ENCODE results near the gene JAZF1. TPM values are rescaled to one million over a fixed set of nuclear protein-coding genes. Genes with fewer than 3 reads are reported as not detected.
"Not testable (repeated sequence)": the region's sequence is repeated elsewhere in the genome, so short reads cannot be mapped to it uniquely, and the experiment has no call there.

JAZF1 gene
- polyA plus RNA-seq, 5 donors = 13.9 to 15.7 (median 15.2) TPM

DNA sequence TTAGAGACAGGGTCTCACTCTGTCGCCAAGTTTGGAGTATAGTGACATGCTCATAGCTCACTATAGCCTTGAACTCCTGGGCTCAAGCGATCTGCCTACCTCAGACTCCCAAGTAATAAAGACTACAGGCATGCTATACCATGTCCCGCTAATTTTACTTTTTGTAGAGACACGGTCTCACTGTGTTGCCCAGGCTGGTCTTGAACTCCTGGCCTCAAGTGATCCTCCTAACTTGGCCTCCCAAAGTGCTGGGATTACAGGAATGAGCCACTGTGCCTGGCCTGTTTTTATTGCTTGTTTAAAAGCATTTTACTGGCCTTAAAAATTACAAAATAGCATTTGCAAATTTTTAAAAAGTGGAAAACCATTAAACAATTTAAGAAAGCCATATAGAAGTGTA lies 135.0 kb downstream of the JAZF1 start:
- no peak for DNase-seq

- no peak for DNase-seq
Measured at GRCh38 chr7:28044825-28045224, 135.8 kb downstream of the JAZF1 start.

DNA sequence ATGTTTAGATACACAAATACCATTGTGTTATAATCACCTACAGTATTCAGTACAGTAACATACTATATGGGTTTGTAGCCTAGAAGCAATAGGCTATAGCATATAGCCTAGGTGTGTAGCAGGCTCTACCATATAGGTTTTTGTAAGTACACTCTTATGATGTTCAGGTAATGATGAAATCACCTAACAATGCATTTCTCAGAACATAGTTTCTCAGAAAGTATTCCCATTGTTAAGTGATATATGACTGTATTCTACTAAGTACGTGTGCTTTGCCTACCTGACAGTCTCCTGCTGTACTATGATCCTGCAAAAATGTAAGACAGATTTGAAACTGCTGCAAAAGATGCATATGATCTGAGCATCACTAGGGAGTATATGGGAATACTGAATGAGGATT lies 137.9 kb downstream of the JAZF1 start:
- DNase-seq = no peak

GRCh38 chr7:28041508-28042314 lies 138.9 kb downstream of the JAZF1 start:
- no peak for DNase-seq

- DNase-seq = no peak
Measured at GRCh38 chr7:28038175-28038797, 142.3 kb downstream of the JAZF1 start.

DNA sequence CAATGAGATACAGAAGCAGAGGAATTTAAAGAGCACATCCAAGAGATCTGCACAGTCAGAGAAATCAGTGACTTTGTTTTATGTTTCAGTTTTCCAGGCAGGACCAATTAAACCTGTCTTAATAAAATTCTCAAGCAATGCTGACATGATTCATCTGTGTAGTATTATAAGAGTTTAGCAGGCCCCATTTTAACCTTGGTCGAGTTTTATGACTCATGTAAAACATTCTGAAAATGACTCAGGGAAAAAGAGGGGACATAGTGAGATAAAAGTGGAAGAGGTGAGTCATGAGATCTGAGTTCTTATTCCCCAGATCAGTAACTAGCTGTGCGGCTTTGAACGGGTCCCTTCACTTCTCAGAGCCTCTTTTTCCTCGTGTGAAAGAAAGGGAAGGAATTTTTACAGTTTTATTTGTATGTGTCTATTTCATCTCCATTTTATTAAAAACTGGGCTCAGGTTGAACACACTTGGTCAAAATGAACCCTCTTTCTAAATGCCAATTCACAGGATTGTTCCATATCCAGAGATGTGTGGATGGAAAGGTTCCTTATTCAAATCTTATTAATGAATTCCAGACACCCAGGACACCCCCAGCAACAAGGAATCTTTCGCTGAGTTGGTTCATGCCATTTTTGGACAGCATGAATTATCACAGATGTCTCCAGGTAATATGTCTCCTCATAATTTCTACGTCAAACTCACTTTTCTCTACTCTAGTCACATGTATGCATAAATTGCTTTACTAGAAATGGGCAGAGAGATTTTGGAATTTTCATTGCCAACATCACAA lies 143.2 kb downstream of the JAZF1 start:
- DNase-seq = no peak

GRCh38 chr7:28036696-28037095 lies 143.9 kb downstream of the JAZF1 start:
- DNase-seq = no peak

DNA sequence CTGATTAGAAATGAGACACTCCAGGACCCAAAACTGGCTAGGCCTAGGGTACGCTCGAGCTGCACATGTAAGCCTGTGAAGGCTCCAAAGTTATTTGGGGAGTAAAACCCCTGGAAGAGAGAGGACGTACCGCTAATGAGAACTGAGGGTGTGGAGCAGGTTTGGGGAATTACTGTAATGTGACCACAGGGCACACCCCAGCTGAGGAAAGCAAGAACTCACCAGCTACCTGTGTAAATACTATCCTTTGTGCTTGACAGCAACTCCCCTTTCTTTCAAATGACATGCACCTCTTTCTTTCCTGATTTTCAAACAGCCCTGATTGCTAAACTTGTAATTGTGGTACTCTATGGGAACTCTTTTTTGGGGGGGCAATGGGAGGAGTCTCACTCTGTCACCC lies 147.2 kb downstream of the JAZF1 start:
- DNase-seq = no peak

GRCh38 chr7:28032738-28033380 lies 147.7 kb downstream of the JAZF1 start:
- no peak for DNase-seq

DNA sequence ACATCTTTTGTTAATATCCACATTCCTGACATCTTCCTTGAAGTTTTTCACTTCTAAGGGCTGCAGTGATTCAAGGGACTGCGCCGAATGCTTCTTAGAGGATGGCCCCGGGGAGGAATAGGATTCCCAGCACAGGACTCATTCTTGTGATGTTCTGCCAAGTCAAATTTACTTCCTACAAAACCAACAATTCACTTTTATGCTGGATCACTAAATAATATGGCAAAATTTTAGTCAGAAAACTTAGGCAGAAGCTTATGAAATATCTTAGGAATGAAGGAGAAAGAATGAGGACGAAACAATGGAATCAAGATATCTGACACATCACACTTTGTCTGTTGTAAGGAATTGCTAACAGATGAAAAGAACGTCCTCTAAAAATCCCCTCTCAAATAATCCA lies 151.5 kb downstream of the JAZF1 start:
- no peak for DNase-seq

DNA sequence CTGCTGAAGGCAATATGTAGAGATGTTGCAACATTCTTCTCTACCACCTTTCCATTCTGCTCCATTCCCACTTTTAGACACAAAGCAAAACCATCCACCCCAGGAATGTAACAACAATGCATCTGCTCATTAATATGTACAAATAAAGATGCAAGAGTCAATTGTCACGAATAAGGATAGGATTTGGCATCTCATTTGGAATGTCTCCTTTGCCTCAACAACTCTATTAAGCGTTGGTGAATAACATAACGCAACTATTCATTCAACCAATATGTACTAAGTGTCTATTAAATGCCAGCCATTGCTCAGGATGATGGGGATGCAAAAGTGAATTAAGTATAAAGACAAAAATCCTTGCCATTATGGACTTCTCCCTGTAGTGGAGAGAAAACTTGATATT lies 152.1 kb downstream of the JAZF1 start:
- no peak for DNase-seq

- DNase-seq = no peak
Measured at GRCh38 chr7:28026237-28026636, 154.4 kb downstream of the JAZF1 start.

GRCh38 chr7:28024786-28025334 lies 155.7 kb downstream of the JAZF1 start:
- DNase-seq = no peak

GRCh38 chr7:28020302-28020940 lies 160.2 kb downstream of the JAZF1 start:
- DNase-seq = peak; percentile 57 to 74

DNA sequence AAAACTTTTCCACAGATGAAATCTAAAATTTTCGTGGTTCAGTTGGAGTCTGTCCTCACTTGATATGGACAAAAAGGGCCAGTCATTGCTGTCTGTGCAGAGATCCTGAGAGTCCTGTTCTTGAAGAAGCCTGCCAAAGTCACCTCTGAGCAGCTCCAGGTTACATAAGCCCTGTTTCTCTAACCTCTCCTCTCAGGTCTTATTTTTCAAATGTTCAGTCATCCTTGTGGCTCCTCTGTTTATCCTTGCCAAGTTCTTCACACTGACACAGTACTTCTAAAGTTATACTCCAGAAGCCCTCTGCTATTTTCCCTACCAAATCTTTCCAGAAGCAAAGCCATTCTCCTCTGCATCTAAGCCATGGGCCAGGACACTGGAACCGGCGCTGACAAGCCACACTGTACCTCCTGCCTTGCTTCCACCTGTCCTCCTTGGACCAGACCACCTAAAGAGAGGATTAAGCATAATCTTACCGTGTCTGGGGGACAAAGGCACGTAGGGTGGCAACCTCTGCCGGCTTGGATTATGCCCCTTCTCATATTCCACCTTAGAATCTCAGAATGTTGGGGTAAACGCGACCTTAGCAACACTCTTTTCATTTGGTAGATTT lies 161.6 kb downstream of the JAZF1 start:
- DNase-seq = no peak

DNA sequence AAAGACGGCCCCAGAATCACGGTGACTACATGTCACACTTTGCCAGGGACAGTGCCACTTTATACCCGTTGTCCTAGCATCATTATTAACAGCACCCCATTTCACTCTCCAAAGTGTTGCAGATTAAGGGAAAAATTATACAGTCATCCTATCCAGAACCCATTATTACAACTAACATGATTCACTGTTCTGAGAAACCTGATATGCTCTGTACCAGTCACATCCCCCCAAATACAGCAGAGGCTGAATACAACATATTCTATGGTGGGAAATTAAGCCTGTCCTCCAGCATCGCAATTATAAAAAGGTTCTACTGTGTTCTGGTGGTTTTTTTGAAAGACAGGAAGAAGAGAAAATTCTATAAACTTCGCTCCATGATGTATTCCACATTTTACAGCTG lies 162.1 kb downstream of the JAZF1 start:
- DNase-seq = no peak

DNA sequence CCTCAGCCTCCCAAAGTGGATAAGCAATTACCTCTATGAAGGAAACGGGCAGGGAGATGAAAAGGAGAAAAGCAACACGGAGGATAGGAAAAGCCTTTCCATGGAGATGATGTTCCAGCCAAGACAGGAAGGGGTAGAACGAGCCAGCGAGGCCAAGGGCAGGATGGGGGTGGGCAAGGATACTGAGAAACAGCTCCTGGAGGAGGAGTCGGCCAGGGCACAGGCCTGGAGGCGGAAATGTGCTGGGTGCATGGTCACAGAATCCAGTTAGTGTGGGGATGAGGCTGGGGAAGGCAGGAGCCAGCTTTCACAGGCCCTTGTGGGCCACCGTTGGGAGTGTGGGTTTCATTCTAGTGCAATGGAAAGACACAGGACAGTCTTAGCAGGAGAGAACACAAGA lies 162.6 kb downstream of the JAZF1 start:
- DNase-seq = no peak

DNA sequence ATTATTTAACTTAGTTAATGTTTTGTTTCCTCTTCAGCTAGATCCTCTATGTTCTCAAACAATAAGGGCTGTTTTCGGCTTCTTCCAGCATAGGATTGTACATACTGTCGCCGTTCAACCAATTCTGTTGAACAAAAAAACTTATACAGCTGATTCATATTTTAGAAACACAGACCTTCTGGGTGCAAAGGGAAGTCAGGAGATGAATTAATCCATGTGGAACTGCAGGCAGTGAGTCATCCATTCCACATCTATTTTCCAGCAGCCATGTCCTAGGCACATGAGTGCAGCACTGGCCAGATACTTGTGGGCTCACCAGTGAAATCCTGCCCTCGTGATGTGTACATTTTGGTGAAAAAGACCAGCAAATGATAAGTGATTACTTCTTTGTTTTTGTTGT lies 163.2 kb downstream of the JAZF1 start:
- DNase-seq = no peak

- no peak for DNase-seq
Measured at GRCh38 chr7:28016297-28016696, 164.3 kb downstream of the JAZF1 start.

DNA sequence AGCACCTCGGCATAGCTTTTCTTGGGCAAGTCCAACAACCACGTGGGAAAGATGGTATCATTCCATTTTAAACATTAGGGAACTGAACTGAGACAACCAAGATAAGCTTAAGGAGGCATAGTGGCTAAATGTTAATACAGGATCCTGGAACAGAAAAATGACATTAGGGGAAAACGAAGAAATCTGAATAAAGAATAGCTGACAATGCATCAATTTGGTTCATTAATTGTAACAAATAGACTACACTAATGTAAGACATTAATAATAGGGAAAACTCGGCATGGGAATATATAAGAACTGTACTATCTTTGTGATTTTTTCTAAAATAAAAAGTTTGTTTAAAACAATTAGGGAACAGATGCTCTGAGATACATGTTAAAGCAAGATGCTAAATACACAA lies 165.4 kb downstream of the JAZF1 start:
- no peak for DNase-seq

DNA sequence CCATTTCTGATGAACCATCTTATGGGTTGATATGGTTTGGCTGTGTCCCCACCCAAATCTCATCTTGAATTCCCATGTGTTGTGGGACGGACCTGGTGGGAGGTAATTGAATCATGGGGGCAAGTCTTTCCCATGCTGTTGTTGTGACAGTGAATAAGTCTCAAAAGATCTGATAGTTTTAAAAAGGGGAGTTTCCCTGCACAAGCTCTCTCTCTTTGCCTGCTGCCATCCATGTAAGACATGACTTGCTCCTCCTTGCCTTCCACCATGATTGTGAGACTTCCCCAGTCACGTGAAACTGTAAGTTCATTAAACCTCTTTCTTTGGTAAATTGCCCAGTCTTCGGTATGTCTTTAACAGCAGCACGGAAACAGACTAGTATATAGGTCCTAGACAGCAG lies 166.3 kb downstream of the JAZF1 start:
- not testable (repeated sequence) for DNase-seq

Data from right lung (tissue), 5 donors.